ENCODE measurements around the gene CLEC16A.
A peak's percentile ranks its signal among the peaks of the same experiment; 100 is the strongest.
"Not testable (repeated sequence)": the region's sequence is repeated elsewhere in the genome, so short reads cannot be mapped to it uniquely, and the experiment has no call there.

The CLEC16A gene

GRCh38 chr16:11205754-11206581 is 261.6 kb downstream of the CLEC16A start:
- no peak for DNase-seq (ENCODE audit: extremely low read depth in 1 of 2, low read depth in 1 of 2)

GRCh38 chr16:11207646-11208045 is 263.3 kb downstream of the CLEC16A start:
- DNase-seq (ENCODE audit: extremely low read depth in 1 of 2, low read depth in 1 of 2): no peak

GRCh38 chr16:11208916-11209665 is 264.7 kb downstream of the CLEC16A start:
- no peak for DNase-seq (ENCODE audit: extremely low read depth in 1 of 2, low read depth in 1 of 2)

- no peak for DNase-seq (ENCODE audit: extremely low read depth in 1 of 2, low read depth in 1 of 2)
Observed at GRCh38 chr16:11210260-11210659, 265.9 kb downstream of the CLEC16A start.

DNA sequence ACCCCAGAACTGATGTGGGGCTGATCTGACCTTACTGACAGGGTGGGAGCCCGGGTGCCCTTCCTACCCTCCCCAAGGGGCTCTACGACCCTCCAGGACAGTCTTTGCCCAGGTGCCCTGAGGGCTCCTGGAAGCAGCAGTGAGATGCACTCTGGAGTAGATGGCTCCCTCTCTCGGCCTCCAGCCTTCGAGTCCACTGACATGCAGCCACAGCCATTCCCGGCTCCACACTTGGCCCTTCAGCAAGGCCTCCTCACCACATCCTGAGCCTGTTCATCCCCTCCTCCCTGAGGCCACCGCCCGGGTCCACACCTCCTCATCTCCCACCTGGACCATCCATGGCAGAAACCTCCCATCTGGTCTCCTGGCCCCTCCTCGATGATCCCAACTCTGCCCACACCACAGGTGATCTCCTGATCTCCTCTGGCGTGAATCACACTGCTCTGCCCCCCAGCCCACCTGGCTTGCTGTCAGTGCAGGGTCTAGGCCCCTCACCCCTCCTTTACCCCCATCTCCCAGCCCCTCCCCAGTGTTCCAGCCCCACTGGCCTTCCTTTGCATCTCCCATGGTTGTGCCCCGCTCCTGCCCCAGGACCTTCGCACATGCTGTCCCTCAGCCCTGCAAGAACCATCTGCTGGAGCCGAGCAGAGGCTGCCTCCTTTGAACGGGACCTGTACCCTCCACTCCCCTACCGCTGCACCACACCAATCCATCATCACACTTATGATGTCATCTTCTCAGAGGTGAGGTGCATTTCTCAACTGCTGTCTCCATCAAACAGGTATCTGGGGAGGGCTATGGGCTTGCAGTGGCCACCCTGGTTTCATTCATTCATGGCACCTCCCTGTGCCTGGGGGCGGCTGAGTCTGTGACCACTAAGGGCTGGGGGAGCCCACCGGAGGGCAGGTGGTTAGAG is 267.0 kb downstream of the CLEC16A start:
- no peak for DNase-seq (ENCODE audit: extremely low read depth in 1 of 2, low read depth in 1 of 2)

DNA sequence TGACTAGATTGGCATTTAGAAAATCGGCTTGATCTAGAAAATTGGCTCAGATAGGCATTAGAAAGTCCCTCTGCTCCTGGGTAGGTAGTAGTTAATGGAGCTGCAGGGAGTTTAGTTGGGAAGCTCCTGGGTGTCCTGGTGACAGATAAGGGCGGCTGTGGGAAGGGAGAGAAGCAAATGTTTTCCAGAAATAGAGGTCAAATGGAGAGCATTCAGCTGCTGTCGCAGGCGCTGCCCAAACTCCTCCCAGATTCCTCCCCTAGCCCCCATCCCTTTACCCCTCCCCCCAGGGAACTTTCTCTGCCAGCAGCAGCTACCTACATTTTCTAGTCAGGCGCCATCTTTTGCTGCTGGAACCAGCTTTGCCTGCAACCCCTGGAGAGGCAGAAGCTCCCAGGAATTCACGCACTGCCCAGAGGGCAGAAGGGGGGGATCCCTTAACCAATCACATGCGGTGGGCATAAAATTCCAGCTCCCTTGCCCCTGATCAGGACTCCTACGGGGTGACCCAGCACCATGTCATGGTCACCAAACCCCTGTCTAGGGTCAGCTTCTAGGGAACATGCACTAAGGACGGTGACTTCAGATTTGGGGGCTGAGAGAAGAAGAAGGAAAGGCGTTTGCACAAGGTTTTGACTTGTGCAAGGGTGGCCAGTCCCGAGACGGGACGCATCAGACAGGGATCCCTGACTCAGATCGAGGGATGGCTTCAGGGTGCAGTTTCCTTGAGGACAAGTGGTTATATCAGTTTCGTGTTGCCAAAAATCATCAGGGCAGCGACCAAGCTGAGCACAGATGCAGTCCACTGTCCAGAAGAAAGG is 267.8 kb downstream of the CLEC16A start:
- DNase-seq (ENCODE audit: extremely low read depth in 1 of 2, low read depth in 1 of 2): no peak

DNA sequence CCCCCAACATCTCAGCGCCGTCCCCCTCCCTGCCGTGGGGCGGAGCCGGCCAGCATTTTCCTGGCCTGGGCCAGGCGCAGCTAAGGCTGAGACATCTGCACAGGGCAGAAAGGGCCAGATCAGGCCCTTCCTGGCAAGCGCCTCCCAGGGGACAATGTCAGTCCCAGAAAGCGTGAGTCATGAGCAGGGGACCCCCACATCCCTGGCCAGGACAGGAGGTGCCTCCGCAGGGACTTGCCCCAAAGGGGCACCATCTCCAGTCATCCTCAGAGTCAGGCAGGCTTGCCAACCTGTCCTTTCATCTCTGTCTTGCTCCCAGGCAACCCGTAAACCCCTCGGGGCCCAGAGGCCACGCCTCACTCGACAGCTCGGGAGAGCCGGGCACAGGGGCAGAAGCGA is 268.4 kb downstream of the CLEC16A start:
- DNase-seq (ENCODE audit: extremely low read depth in 1 of 2, low read depth in 1 of 2): no peak

DNA sequence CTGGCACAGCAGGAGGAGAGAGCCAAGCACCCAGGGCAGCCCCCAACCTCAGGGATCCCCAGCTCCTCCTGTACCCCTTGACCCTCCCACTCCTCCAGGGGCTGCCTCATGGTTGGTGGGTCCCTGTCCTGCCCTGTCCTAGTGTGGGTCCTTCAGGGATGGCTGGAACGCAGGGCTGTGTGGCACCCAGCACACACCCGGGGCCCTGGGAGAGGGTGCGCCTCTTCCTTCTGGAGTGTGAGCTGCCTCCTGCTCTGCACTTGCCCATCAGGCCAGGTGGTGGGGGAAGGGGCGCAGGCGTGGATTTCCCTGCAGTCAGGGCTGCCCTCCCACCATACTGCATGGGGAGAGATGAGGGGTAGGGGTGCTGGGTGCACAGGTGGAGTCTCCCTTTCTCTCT is 269.0 kb downstream of the CLEC16A start:
- DNase-seq (ENCODE audit: extremely low read depth in 1 of 2, low read depth in 1 of 2): no peak

DNA sequence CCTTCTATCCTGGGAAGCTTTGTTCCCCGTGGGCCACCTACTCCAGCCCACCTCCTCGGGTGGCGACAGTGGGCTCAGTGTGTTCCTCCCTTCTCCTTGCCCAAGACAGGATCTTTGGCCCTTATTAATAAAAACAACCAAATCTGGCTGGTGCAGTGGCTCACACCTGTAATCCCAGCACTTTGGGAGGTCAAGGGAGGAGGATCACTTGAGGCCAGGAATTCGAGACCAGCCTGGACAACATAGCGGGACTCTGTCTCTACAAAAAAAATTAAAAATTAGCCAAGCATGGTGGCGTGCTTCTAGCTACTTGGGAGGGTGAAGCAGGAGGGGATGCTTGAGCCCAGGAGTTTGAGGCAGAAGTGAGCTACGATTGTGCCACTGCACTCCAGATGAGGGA is 269.4 kb downstream of the CLEC16A start:
- DNase-seq (ENCODE audit: extremely low read depth in 1 of 2, low read depth in 1 of 2): no peak

DNA sequence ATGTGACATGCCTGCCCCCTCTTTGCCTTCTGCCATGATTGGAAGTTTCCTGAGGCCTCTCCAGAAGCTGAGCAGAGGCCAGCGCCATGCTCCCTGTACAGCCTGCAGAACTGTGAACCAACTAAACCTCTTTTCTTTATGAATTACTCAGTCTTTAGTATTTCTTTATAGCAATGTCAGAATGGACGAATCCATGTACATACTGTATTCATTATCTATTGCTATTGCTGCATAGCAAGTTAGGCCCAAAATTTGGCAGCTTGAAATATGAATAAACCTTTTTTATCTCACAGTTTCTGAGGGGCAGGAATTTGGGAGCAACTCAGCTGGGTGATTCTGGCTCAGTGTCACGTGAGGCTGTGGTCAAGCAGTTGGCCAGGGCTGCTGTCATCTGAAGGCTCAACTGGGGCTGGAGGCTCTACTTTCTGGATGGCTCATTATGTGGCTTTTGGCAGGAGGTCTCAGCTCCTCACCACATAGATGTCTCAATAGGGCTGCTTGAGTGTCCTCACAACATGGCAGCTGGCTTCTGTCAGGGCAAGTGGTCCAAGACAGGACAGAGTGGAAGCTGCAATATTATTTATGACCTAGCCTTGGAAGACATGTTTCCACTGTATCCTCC is 271.7 kb downstream of the CLEC16A start:
- DNase-seq (ENCODE audit: extremely low read depth in 1 of 2, low read depth in 1 of 2): no peak

- DNase-seq (ENCODE audit: extremely low read depth in 1 of 2, low read depth in 1 of 2): no peak
Observed at GRCh38 chr16:11217651-11218603, 273.6 kb downstream of the CLEC16A start.

DNA sequence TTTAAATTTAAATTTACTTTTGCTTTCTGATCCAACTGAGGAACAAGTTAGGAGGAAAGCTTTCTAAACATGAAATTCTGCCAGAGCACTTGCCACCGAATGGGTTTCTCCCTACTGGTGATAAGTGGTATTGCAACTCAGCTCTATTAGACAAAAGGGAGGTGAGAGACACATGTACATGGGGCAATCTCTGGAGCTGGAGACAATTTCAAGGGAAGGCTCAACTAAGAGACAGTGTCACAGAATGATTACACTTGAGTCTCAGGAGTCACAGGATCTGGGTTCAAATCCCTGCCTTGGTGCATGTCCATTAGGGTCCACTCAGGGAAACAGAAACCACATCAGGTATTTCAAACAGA is 274.2 kb downstream of the CLEC16A start:
- no peak for DNase-seq (ENCODE audit: extremely low read depth in 1 of 2, low read depth in 1 of 2)

- no peak for DNase-seq (ENCODE audit: extremely low read depth in 1 of 2, low read depth in 1 of 2)
Observed at GRCh38 chr16:11219178-11219577, 274.8 kb downstream of the CLEC16A start.

GRCh38 chr16:11220507-11220906 is 276.1 kb downstream of the CLEC16A start:
- not testable (repeated sequence) for DNase-seq (ENCODE audit: extremely low read depth in 1 of 2, low read depth in 1 of 2)

GRCh38 chr16:11224096-11224893 is 279.9 kb downstream of the CLEC16A start:
- DNase-seq (ENCODE audit: extremely low read depth in 1 of 2, low read depth in 1 of 2): peak; percentile 15 to 40

DNA sequence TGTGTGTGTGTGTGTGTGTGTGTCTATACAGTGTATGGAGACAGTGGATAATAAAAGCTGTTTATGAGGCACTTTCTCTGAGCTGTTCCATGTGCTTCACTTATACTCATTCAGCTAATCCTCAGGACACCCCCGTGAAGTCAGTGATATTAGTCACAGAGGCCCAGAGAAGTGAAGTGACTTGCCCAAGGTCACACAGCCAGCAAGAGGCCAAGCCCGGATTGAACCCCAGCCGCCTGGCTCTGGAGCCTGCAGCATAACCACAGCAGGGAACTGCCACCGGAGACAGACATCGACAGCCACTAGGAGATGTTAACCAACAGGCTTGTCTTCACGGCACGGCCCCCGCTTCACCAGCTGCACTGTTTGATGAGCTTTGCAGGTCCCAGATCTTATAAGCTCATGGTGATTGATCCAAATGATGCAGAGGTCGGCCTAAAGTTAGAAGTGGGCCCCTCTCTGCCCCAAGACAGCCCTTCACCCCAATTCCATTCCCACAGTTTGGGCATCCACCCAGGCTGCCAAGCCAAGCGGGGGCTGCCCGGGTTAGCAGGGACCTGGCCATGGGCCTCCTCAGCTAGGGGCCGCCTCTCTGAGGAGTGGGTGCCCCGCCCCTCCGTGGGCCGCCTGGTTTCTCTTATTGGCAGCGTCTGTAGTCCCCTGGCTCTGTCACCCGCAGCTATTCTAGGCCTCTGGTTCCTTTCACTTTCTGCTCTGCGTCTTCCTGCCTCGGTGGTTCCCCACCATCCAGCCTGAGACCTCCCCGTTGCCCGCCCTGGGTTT is 280.7 kb downstream of the CLEC16A start:
- DNase-seq (ENCODE audit: extremely low read depth in 1 of 2, low read depth in 1 of 2): peak; percentile 34 to 46

Data from activated CD8-positive, alpha-beta memory T cell treated with anti-CD3 and anti-CD28 coated beads for 1 hour (primary cell).